Vein endothelial cell (primary cell): ENCODE measurements around the gene NRN1. TPM values are rescaled to one million over a fixed set of nuclear protein-coding genes. Genes with fewer than 3 reads are reported as not detected.

Experiments used
- total RNA-seq: library from RNA; depleted of rRNA; stranded (reverse); fragments of >200 nt; gene quantifications from 2 replicates; pipeline ENCODE4 v1.2.3, GENCODE V29; 2012

The NRN1 gene, protein sequence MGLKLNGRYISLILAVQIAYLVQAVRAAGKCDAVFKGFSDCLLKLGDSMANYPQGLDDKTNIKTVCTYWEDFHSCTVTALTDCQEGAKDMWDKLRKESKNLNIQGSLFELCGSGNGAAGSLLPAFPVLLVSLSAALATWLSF
- total RNA-seq: 47.7 and 64.3 TPM in 2 replicates

DNA sequence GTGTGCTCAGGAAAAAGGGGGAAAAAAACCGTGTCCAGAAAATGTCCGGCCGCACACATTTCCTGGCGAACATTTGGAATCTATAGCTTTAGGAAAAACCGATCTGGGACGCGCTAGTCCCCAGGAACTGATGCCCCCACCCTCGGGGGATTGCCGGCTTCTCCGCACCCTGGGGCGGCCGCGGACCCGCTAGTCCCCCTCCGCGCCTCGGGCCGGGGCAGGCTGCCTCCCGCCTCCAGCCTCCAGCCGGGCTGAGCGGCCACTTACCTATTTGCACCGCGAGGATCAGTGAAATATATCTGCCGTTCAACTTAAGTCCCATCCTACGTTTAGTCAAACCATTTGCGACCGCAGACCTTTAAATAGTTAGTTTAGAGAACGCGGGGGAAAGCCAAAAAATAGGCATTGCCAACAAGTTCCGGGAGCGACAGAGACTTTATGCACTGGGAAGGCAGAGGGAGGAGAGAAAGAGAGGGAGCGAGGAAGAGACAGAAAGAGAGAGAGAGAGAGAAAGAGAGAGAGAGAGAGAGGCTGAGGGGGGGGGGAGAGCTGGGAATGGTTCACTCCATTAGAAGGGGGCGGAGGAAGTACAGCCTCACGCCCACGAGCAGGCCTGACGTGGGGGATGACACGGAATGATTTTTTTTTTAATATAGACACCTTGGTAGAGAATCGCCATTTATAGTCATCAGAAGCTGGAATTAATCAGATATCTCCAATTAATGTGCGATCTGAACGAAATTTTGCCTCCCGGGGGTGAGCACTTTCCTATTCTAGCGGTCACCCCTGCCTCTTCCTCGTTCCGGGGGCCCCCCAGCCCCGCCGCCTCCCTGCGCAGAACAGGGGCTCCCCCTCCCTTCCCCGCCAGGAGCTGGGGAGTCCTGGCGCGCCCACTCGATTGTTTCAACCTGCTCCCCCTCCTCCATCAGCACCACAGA lies at the start of gene NRN1:
TSS of gene NRN1 (minus strand) at position 498 of the 938 bp plus-strand sequence. CDS start at position 322, 176 bp downstream.

